ENCODE results near the gene BRI3. TPM values are rescaled to one million over a fixed set of nuclear protein-coding genes. Genes with fewer than 3 reads are reported as not detected.

The BRI3 gene
- total and polyA plus RNA-seq, 2 donors (not counting 1 experiment from before 2014, with no cell fraction given) = 104 to 172 TPM

DNA sequence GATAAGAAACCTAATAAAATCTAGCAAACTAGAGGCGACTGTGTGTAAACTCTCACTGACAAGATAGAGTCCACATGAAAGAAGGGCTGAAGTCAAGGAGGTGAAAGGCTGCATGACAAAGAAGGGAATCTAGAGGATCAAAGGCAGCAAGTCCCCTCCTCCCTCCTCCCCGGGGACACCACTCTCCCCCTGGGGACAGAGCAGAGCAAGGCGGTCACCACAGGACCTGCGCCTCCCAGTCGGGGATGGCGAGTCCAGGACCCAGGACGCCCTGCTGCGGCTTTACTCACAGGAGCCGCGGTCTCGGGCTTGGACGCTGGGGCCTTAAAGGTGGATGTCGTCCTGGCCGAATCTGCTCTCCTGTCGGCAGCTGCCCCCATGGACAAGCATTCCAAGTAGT, 22.4 kb downstream of the BRI3 start:
- no peak overlapping the region for H2AFZ ChIP-seq (ENCODE audit: low read length)
- no peak for DNase-seq (ENCODE audit: low read depth in 2 of 2)
- H3K9ac ChIP-seq (ENCODE audit: insufficient read depth, low read length) = no peak overlapping the region
- TF ChIP-seq EZH2 (IDR thresholded peaks at IDR 0.05; ENCODE audit: low read length, missing control alignments) = no peak
- TF ChIP-seq, protein P1, sequence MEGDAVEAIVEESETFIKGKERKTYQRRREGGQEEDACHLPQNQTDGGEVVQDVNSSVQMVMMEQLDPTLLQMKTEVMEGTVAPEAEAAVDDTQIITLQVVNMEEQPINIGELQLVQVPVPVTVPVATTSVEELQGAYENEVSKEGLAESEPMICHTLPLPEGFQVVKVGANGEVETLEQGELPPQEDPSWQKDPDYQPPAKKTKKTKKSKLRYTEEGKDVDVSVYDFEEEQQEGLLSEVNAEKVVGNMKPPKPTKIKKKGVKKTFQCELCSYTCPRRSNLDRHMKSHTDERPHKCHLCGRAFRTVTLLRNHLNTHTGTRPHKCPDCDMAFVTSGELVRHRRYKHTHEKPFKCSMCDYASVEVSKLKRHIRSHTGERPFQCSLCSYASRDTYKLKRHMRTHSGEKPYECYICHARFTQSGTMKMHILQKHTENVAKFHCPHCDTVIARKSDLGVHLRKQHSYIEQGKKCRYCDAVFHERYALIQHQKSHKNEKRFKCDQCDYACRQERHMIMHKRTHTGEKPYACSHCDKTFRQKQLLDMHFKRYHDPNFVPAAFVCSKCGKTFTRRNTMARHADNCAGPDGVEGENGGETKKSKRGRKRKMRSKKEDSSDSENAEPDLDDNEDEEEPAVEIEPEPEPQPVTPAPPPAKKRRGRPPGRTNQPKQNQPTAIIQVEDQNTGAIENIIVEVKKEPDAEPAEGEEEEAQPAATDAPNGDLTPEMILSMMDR (conservative IDR thresholded peaks at IDR 0.05 in 1 of 2, IDR thresholded peaks at IDR 0.05 in 1 of 2; ENCODE audit: low read depth in 1 of 2, low read length in 2 of 2) = no peak
- H3K9me3 ChIP-seq (ENCODE audit: control insufficient read depth, insufficient read depth, low read depth, low read length) = no peaks in the 10 kb centered on the region
- H3K36me3 ChIP-seq (ENCODE audit: control insufficient read depth, insufficient read depth, low read length) = peaks cover 4% of the 10 kb centered on the region
- H4K20me1 ChIP-seq (ENCODE audit: control insufficient read depth, extremely low read depth, insufficient read depth, low read length) = no peaks in the 10 kb centered on the region
- no peak overlapping the region for H3K4me3 ChIP-seq (replicated peaks in 1 of 4; ENCODE audit: control extremely low read depth in 1 of 4, insufficient read depth in 1 of 4, low read depth in 3 of 4, low read length in 4 of 4)
- no peak overlapping the region for H3K27ac ChIP-seq (ENCODE audit: insufficient read depth, low read length)
- H3K27me3 ChIP-seq (ENCODE audit: control insufficient read depth, insufficient read depth, low read length) = no peaks in the 10 kb centered on the region
- H3K4me1 ChIP-seq (ENCODE audit: control insufficient read depth, extremely low read depth, insufficient read depth, low read length) = no peaks in the 10 kb centered on the region
- H3K4me2 ChIP-seq (ENCODE audit: extremely low read depth, insufficient read depth, low read length) = no peak overlapping the region
- H3K79me2 ChIP-seq (ENCODE audit: control insufficient read depth, insufficient read depth, low read length) = no peaks in the 10 kb centered on the region

DNA sequence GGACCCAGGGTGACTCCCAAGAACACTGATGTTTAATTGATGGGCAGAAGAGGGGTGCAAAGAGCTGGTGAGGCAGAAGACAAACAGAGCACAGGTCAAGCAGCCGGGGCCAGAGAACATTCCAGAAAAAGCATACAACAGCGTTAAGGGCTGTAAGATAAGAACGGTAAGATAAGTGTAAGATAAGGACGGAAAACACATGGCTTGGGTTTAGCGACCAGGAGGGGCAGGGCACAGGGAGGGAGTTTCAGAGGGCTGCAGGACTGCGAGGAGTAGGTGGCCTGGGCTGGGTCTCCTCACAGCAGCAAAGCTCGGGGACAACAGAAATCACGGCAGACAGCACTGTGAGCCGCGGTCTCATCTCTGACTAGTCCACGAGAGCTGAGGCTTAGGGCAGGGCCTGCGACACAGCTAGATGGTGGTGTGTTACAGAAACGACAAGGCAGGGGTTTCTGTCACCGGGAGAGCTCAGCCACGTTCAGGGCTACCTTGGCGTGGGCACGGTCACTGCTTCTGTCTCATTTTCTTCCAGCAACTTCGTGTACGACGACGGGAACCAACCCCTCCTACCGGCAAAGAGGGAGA, 24.6 kb downstream of the BRI3 start:
- TF ChIP-seq EZH2 (IDR thresholded peaks at IDR 0.05; ENCODE audit: low read length, missing control alignments) = no peak
- TF ChIP-seq, protein P1 (conservative IDR thresholded peaks at IDR 0.05 in 1 of 2, IDR thresholded peaks at IDR 0.05 in 1 of 2; ENCODE audit: low read depth in 1 of 2, low read length in 2 of 2) = no peak
- Histone ChIP-seq H3K27ac (ENCODE audit: insufficient read depth, low read length) (no peak overlapping the region), H3K79me2 (ENCODE audit: control insufficient read depth, insufficient read depth, low read length) (no peaks in the 10 kb centered on the region), H3K4me2 (ENCODE audit: extremely low read depth, insufficient read depth, low read length) (no peak overlapping the region), H3K4me1 (ENCODE audit: control insufficient read depth, extremely low read depth, insufficient read depth, low read length) (no peaks in the 10 kb centered on the region), H2AFZ (ENCODE audit: low read length) (no peak overlapping the region), H3K27me3 (ENCODE audit: control insufficient read depth, insufficient read depth, low read length) (no peaks in the 10 kb centered on the region), H3K36me3 (ENCODE audit: control insufficient read depth, insufficient read depth, low read length) (peaks cover 2% of the 10 kb centered on the region), H3K9me3 (ENCODE audit: control insufficient read depth, insufficient read depth, low read depth, low read length) (no peaks in the 10 kb centered on the region), H3K4me3 (replicated peaks in 1 of 4; ENCODE audit: control extremely low read depth in 1 of 4, insufficient read depth in 1 of 4, low read depth in 3 of 4, low read length in 4 of 4) (no peak overlapping the region), H4K20me1 (ENCODE audit: control insufficient read depth, extremely low read depth, insufficient read depth, low read length) (no peaks in the 10 kb centered on the region), H3K9ac (ENCODE audit: insufficient read depth, low read length) (no peak overlapping the region)
- no peak for DNase-seq (ENCODE audit: low read depth in 2 of 2)

DNA sequence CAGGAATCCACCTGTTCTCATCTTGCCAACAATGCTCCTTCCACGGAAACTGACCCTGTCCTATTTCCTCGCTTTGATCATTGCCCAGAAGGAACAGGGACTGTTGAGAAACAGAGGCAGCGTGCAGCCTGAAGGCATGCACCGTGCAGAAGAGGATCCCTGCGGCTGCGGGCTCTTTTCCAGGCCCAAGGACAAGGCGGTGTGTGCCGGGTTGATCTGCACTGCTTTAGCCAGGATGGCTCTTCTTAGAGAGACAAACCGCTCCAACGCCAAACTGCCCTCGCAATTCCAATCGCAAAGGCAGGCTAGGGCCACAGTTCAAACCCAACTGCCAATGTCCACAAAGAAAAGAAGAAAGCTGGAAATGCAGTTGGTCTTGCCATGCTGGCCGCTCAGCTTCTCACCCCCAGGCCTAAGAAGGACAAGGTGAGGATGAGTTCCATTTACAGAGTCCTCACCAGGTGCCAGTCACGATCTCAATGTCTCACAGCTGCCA, 26.5 kb downstream of the BRI3 start:
- no peak overlapping the region for H3K27ac ChIP-seq (ENCODE audit: insufficient read depth, low read length)
- H3K4me3 ChIP-seq (replicated peaks in 1 of 4; ENCODE audit: control extremely low read depth in 1 of 4, insufficient read depth in 1 of 4, low read depth in 3 of 4, low read length in 4 of 4) = no peak overlapping the region
- peaks cover 2% of the 10 kb centered on the region for H3K36me3 ChIP-seq (ENCODE audit: control insufficient read depth, insufficient read depth, low read length)
- H3K4me2 ChIP-seq (ENCODE audit: extremely low read depth, insufficient read depth, low read length) = no peak overlapping the region
- TF ChIP-seq, protein P1 (conservative IDR thresholded peaks at IDR 0.05 in 1 of 2, IDR thresholded peaks at IDR 0.05 in 1 of 2; ENCODE audit: low read depth in 1 of 2, low read length in 2 of 2) = no peak
- TF ChIP-seq EZH2 (IDR thresholded peaks at IDR 0.05; ENCODE audit: low read length, missing control alignments) = no peak
- DNase-seq (ENCODE audit: low read depth in 2 of 2) = no peak
- H2AFZ ChIP-seq (ENCODE audit: low read length) = no peak overlapping the region
- no peaks in the 10 kb centered on the region for H3K9me3 ChIP-seq (ENCODE audit: control insufficient read depth, insufficient read depth, low read depth, low read length)
- no peak overlapping the region for H3K9ac ChIP-seq (ENCODE audit: insufficient read depth, low read length)
- no peaks in the 10 kb centered on the region for H3K27me3 ChIP-seq (ENCODE audit: control insufficient read depth, insufficient read depth, low read length)
- H3K4me1 ChIP-seq (ENCODE audit: control insufficient read depth, extremely low read depth, insufficient read depth, low read length) = no peaks in the 10 kb centered on the region
- H3K79me2 ChIP-seq (ENCODE audit: control insufficient read depth, insufficient read depth, low read length) = no peaks in the 10 kb centered on the region
- no peaks in the 10 kb centered on the region for H4K20me1 ChIP-seq (ENCODE audit: control insufficient read depth, extremely low read depth, insufficient read depth, low read length)
